ENCODE data around the gene ENTREP3. TPM values are rescaled to one million over a fixed set of nuclear protein-coding genes. Genes with fewer than 3 reads are reported as not detected.

Gene ENTREP3
- total RNA-seq, 1 donor from 2014 or later = 58.4 TPM

DNA sequence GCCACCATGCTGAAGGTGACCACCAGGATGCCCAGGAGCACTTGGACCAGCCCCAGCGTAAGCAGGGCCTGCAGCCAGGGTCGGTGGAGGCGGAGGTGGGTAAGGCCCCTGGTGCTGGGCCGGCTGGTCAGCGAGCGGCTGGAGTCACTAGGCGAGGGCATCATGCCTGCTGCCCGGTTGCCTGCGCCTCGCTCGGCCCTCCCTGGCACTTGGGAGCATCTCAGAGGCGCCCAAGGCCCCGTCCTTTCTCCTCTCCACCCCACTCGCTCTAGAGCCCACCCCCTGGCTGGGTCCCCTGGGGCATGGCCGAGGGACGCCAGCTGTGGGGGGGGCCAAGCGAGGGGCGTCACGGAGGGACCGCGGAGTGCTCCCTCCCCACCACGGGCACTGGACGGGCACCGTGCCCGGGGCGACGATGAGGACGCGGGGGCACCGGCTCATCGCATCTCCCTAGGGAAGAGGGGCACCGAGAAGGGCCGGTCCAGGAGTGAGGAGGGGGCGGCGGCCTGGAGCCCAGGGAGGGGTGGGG, 505 bp downstream of the ENTREP3 start:
- no peak for DNase-seq (ENCODE audit: low spot score, unreplicated experiment)
- Mint-ChIP-seq H3K4me3 (ENCODE audit: low read depth) (peak overlapping the region; percentile 81), H3K36me3 (ENCODE audit: insufficient read depth) (peaks cover 11% of the 10 kb centered on the region), H3K27me3 (no peaks in the 10 kb centered on the region), H3K27ac (no peak overlapping the region), H3K4me1 (ENCODE audit: low read depth) (peaks cover 21% of the 10 kb centered on the region), H3K9me3 (ENCODE audit: low read depth) (no peaks in the 10 kb centered on the region)
- no peak for TF ChIP-seq CTCF (IDR thresholded peaks at IDR 0.05; ENCODE audit: unreplicated experiment)

DNA sequence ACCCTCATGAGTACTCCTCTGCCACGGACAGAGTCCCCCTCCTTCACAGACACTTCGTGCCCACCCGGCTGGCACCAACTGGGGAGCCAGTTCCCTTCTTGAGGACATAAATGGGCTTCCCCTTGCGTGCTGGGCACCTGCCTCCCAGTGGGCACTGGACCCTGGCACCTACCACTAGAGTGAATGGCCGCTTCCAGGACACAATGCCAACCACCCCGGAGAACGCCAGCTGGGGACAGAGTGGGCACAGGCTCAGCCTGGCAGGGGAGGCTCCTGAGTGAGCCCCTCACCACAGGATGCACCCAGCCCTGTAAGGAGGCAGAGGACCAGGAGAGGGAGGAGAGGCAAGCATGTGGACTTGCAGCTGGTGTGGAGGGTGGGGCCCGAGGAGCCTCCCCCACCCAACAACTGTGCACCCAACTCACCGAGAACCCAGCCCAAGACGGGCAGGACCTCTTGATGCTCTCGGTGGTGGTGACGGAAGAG, 1.0 kb downstream of the ENTREP3 start:
- Mint-ChIP-seq H3K4me3 (ENCODE audit: low read depth) (peak overlapping the region; percentile 81), H3K4me1 (ENCODE audit: low read depth) (peaks cover 21% of the 10 kb centered on the region), H3K27me3 (no peaks in the 10 kb centered on the region), H3K27ac (peak overlapping the region; percentile 53), H3K36me3 (ENCODE audit: insufficient read depth) (peaks cover 11% of the 10 kb centered on the region), H3K9me3 (ENCODE audit: low read depth) (no peaks in the 10 kb centered on the region)
- no peak for DNase-seq (ENCODE audit: low spot score, unreplicated experiment)
- TF ChIP-seq CTCF (IDR thresholded peaks at IDR 0.05; ENCODE audit: unreplicated experiment) = no peak

- no peaks in the 10 kb centered on the region for H3K27me3 Mint-ChIP-seq
- H3K36me3 Mint-ChIP-seq (ENCODE audit: insufficient read depth) = peaks cover 11% of the 10 kb centered on the region
- peak overlapping the region; percentile 67 for H3K27ac Mint-ChIP-seq
- peaks cover 21% of the 10 kb centered on the region for H3K4me1 Mint-ChIP-seq (ENCODE audit: low read depth)
- H3K4me3 Mint-ChIP-seq (ENCODE audit: low read depth) = peak overlapping the region; percentile 81
- no peak for TF ChIP-seq CTCF (IDR thresholded peaks at IDR 0.05; ENCODE audit: unreplicated experiment)
- no peak for DNase-seq (ENCODE audit: low spot score, unreplicated experiment)
- H3K9me3 Mint-ChIP-seq (ENCODE audit: low read depth) = no peaks in the 10 kb centered on the region
Observed at GRCh38 chr1:155253797-155254196, 1.5 kb downstream of the ENTREP3 start.

DNA sequence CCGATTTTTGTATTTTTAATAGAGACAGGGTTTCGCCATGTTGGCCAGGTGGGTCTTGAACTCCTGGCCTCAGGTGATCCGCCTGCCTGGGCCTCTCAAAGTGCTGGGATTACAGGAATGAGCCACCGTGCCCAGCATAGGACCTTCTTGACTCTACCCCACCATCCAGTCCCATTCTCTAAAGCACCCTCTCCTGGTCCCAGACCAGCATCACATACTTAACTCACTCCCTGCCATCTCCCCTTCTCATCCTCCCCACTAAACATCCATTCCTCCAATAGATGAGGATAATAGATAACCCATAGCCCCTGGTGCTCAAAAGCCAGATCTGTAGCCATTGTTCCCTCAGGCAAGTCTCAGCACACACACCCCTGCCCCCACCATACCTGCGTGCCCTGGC, 2.1 kb downstream of the ENTREP3 start:
- H3K36me3 Mint-ChIP-seq (ENCODE audit: insufficient read depth) = peaks cover 8% of the 10 kb centered on the region
- no peak for DNase-seq (ENCODE audit: low spot score, unreplicated experiment)
- H3K4me3 Mint-ChIP-seq (ENCODE audit: low read depth) = peak overlapping the region; percentile 81
- H3K4me1 Mint-ChIP-seq (ENCODE audit: low read depth) = peaks cover 21% of the 10 kb centered on the region
- no peaks in the 10 kb centered on the region for H3K27me3 Mint-ChIP-seq
- H3K9me3 Mint-ChIP-seq (ENCODE audit: low read depth) = no peaks in the 10 kb centered on the region
- H3K27ac Mint-ChIP-seq = peak overlapping the region; percentile 67
- TF ChIP-seq CTCF (IDR thresholded peaks at IDR 0.05; ENCODE audit: unreplicated experiment) = no peak

GRCh38 chr1:155251566-155251965, 3.7 kb downstream of the ENTREP3 start:
- H3K27me3 Mint-ChIP-seq = no peaks in the 10 kb centered on the region
- H3K36me3 Mint-ChIP-seq (ENCODE audit: insufficient read depth) = peaks cover 7% of the 10 kb centered on the region
- no peak overlapping the region for H3K27ac Mint-ChIP-seq
- H3K9me3 Mint-ChIP-seq (ENCODE audit: low read depth) = no peaks in the 10 kb centered on the region
- no peak for TF ChIP-seq CTCF (IDR thresholded peaks at IDR 0.05; ENCODE audit: unreplicated experiment)
- no peak overlapping the region for H3K4me3 Mint-ChIP-seq (ENCODE audit: low read depth)
- H3K4me1 Mint-ChIP-seq (ENCODE audit: low read depth) = peaks cover 21% of the 10 kb centered on the region
- DNase-seq (ENCODE audit: low spot score, unreplicated experiment) = no peak
